Measurements from ENCODE around the gene MYBPC1. TPM values are rescaled to one million over a fixed set of nuclear protein-coding genes. Genes with fewer than 3 reads are reported as not detected.

MYBPC1 gene
- total RNA-seq, 1 experiment from 2014 or later = not detected

DNA sequence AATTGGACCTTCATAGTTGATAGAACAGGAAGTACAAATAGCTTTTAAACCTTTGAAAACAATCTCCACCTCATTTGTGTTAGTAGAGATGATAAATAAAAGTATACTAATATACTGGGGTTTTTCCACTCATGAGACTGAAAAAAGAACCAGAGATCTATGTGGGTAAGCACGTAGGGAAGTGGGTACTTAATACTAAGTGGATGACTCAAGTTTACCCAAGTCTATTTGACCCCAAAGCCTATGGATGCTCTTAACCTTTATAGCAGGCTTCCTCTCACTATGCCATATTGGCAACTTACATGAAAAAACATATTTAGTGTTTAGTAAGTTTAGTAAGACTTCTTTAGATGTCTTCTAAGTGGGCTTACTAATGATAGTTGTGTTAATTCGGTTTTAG lies 53.4 kb downstream of the MYBPC1 start:
- Histone ChIP-seq H2AK5ac (ENCODE audit: insufficient read length, low read length) (no peak overlapping the region), H3K23ac (ENCODE audit: insufficient read length, low read depth, low read length) (no peak overlapping the region), H3K18ac (ENCODE audit: insufficient read length, low read depth, low read length) (no peak overlapping the region), H3K9me3 (ENCODE audit: control insufficient read depth, low read depth, low read length) (no peaks in the 10 kb centered on the region), H4K8ac (replicated peaks; ENCODE audit: insufficient read length, low read depth, low read length) (no peak overlapping the region), H2BK5ac (ENCODE audit: insufficient read length, low read length) (no peak overlapping the region), H3K56ac (ENCODE audit: insufficient read length, low read depth, low read length) (no peak overlapping the region), H3K79me1 (ENCODE audit: insufficient read depth, low read depth, low read length, poor library complexity, severe bottlenecking) (no peaks in the 10 kb centered on the region), H4K5ac (ENCODE audit: insufficient read length, low read depth, low read length) (no peak overlapping the region), H2BK20ac (ENCODE audit: low read depth, low read length, poor library complexity, severe bottlenecking) (no peak overlapping the region), H2BK120ac (ENCODE audit: low read depth, low read length, poor library complexity, severe bottlenecking) (no peak overlapping the region), H3K4me2 (ENCODE audit: insufficient read depth, insufficient read length, low read length) (no peak overlapping the region), H2BK12ac (ENCODE audit: insufficient read length, low read depth, low read length) (no peak overlapping the region), H3K14ac (ENCODE audit: insufficient read depth, low read length) (no peak overlapping the region), H3K9ac (ENCODE audit: extremely low read depth, insufficient read length, low read length) (no peak overlapping the region), H3K79me2 (ENCODE audit: insufficient read depth, low read length) (no peaks in the 10 kb centered on the region), H4K20me1 (ENCODE audit: control insufficient read depth, insufficient read depth, insufficient read length) (no peaks in the 10 kb centered on the region), H2AFZ (ENCODE audit: low read length) (no peak overlapping the region), H3K4me1 (ENCODE audit: insufficient read depth, low read length) (no peaks in the 10 kb centered on the region), H3T11ph (ENCODE audit: low read length) (no peak overlapping the region), H3K4ac (ENCODE audit: low read depth, low read length) (no peak overlapping the region), H4K91ac (ENCODE audit: insufficient read length, low read depth, low read length) (no peak overlapping the region), H3K27me3 (ENCODE audit: insufficient read depth, low read length) (no peaks in the 10 kb centered on the region), H2BK15ac (ENCODE audit: low read depth, low read length) (no peak overlapping the region), H3K23me2 (ENCODE audit: insufficient read length, low read depth, low read length, poor library complexity, severe bottlenecking) (no peaks in the 10 kb centered on the region), H3K27ac (ENCODE audit: insufficient read length, low read depth, low read length) (no peak overlapping the region)
- Mint-ChIP-seq H3K4me3 (no peak overlapping the region), H3K27me3 (ENCODE audit: low read depth) (peaks cover 15% of the 10 kb centered on the region), H3K4me1 (0 out of 4 replicates have a peak, but pooled peaks cover 0 to under 1% of the 10 kb centered on the region in 2 experiments), H3K27ac (no peak overlapping the region), H3K9me3 (no peaks in the 10 kb centered on the region), H3K36me3 (ENCODE audit: insufficient read depth in 1 of 3, low read depth in 3 of 3) (no peaks in the 10 kb centered on the region)
- TF ChIP-seq, protein P1, sequence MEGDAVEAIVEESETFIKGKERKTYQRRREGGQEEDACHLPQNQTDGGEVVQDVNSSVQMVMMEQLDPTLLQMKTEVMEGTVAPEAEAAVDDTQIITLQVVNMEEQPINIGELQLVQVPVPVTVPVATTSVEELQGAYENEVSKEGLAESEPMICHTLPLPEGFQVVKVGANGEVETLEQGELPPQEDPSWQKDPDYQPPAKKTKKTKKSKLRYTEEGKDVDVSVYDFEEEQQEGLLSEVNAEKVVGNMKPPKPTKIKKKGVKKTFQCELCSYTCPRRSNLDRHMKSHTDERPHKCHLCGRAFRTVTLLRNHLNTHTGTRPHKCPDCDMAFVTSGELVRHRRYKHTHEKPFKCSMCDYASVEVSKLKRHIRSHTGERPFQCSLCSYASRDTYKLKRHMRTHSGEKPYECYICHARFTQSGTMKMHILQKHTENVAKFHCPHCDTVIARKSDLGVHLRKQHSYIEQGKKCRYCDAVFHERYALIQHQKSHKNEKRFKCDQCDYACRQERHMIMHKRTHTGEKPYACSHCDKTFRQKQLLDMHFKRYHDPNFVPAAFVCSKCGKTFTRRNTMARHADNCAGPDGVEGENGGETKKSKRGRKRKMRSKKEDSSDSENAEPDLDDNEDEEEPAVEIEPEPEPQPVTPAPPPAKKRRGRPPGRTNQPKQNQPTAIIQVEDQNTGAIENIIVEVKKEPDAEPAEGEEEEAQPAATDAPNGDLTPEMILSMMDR (conservative IDR thresholded peaks at IDR 0.05) = no peak
- whole genome bisulfite sequencing (ENCODE audit: extremely low coverage, insufficient read length, low lambda C conversion rate) = no CpG with 5 or more reads among the region's 2 CpGs
- no peak for DNase-seq
